AG10803 (cell line): Measurements from ENCODE around the gene SMIM1.
"Not testable (repeated sequence)": the region's sequence is repeated elsewhere in the genome, so short reads cannot be mapped to it uniquely, and the experiment has no call there.

Source experiments
- DNase-seq: peaks from one replicate; pipeline ENCODE4 v3.0.0; 2010; ENCODE audit warnings: low read depth
- H3K4me3 ChIP-seq: 2 replicates; pipeline ENCODE4 v1.5.1; 2011; ENCODE audit warnings: mild to moderate bottlenecking, low read length, control low read depth
- CTCF ChIP-seq: conservative IDR thresholded peaks from 2 replicates; pipeline ENCODE4 v1.5.1; 2011; ENCODE audit warnings: mild to moderate bottlenecking, low read length, control low read depth, inconsistent platforms

The SMIM1 gene

GRCh38 chr1:3795453-3796214 lies 23.1 kb downstream of the SMIM1 start:
- H3K4me3 ChIP-seq = peak overlapping the region; percentile 75
- DNase-seq = no peak
- no peak for TF ChIP-seq CTCF

GRCh38 chr1:3796215-3797061 lies 23.9 kb downstream of the SMIM1 start, which contains the start of gene LRRC47:
Gene LRRC47, minus strand, starts transcription at chr1:3796498. Its CDS starts 22 bp downstream, at chr1:3796476.
- H3K4me3 ChIP-seq = peak within 1 kb of the TSS; percentile 75
- peak; percentile 88 for DNase-seq
- no peak for TF ChIP-seq CTCF

GRCh38 chr1:3799976-3800685 lies 27.6 kb downstream of the SMIM1 start:
- no peak overlapping the region for H3K4me3 ChIP-seq
- DNase-seq = no peak
- no peak for TF ChIP-seq CTCF

- H3K4me3 ChIP-seq, DNase-seq: not testable (repeated sequence)
These were observed 28.2 kb downstream of the SMIM1 start for GRCh38 chr1:3800795-3801194.

- no peak for TF ChIP-seq CTCF
- DNase-seq = no peak
- no peak overlapping the region for H3K4me3 ChIP-seq
These were observed 31.5 kb downstream of the SMIM1 start for GRCh38 chr1:3803905-3804626.

- not testable (repeated sequence) for H3K4me3 ChIP-seq, DNase-seq
These were observed 32.0 kb downstream of the SMIM1 start for GRCh38 chr1:3804627-3804944.

GRCh38 chr1:3805038-3805437 lies 32.5 kb downstream of the SMIM1 start:
- no peak for TF ChIP-seq CTCF
- H3K4me3 ChIP-seq = no peak overlapping the region
- no peak for DNase-seq
